CD4-positive, alpha-beta T cell treated with Interleukin-17A for 1 hour (primary cell): ENCODE data around the gene AGBL1.

ENCODE experiments used
- DNase-seq: peaks from one replicate; pipeline ENCODE4 v3.0.0-alpha.2; 2020

The AGBL1 gene

DNA sequence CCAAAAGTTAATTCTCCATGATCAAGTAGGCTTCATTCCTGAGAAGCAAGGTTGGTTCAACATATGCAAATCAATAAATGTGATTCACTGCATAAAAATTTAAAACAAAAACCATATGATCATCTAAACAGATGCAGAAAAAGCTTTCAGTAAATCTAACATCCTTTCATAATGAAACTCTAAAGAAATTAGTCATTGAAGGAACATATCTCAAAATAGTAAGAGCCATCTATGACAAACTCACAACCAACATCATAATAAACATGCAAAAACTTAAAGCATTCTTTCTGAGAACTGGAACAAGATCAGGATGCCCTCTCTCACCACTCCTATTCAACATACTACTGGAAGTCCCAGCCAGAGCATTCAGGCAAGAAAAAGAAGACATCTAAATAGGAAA lies 254.1 kb downstream of the AGBL1 start:
- DNase-seq: no peak

DNA sequence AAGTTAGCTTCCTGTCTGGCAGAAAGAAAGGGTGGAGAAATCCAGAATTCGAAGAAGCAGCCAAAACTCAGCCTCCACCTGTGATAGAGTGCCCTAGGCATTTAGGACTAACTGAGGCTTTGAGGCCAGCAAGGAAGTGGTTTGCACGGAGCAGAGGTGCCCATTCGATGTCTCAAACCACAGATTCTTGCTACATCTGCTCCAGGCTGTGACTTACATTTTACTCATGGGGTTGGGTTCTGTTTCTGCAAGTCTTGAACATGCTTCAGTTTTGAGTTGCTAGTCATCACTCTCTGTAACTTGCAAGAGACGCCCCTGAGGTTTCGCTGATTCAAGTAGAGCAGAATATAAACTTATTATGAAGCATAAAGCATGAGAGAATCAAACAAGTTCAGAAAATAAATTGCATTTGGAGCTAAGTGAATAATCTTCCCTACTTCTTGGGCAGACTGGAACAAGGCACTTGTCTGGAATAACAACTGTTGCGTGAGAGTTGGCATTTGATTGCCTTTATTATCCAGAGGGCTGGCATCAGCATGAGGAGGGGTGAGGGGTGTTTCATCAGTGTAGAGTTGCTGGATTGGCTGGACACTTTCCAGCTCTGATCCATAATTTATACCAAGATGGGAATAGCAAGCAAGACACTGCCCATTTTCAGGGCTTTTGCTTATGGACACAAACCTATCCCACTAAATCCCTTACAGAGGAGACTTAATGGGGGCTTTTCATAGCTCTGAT lies 256.5 kb downstream of the AGBL1 start:
- DNase-seq: no peak

DNA sequence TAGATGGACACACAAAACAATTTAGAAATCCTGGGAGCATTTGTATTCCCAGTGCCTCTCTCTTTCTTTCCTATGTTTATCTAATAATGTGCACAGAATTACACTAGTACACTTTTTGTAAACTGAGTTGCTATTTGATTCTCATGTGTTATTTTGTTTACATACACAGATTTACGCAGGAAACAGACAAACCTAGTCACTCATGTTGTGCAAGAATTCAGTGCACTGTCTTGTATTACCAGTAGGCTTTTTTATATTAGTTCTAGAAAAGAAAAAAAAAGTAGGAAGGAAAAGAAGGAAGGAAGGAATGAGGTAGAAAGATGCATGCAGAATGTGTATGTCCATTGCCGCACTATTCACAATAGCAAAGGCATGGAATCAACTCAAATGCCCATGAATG lies 257.4 kb downstream of the AGBL1 start:
- DNase-seq: no peak

DNA sequence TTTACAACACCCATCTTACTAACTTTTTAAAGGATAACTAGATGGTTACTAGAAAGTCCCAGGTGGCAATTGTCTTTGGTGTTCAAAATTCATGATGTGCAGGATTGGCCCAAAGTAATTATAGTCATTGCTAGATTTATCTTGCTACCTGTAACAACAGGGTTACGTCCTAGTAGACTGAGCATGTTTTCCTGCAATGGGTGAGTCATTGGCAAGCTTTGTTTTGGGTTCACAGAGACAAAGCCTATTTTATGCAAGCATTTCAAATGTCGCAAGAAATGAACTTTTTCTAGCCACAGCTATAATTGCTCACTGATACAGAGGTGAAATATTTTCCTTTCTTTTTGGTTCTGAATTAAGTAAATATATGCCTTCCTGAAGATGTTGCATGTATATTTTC lies 267.6 kb downstream of the AGBL1 start:
- DNase-seq: no peak

DNA sequence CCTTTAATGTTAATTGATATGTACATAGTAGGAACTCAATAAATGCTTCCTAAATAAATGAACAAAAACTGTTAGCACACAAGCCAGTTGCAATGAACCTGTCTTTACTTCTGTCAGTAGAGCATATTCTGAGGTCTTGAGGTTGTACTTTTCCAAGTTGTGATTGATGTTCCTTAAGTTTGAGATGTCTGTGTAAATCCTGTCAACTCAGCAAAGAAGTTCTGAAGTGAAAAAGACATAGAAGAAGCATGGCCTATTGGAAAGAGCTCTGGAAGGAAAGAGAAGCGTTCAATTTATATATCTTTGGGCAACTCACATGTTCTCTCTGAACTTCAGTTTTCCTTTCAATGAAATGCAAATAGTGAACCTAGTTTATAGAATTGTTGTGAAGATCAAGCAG lies 269.9 kb downstream of the AGBL1 start:
- DNase-seq: no peak

DNA sequence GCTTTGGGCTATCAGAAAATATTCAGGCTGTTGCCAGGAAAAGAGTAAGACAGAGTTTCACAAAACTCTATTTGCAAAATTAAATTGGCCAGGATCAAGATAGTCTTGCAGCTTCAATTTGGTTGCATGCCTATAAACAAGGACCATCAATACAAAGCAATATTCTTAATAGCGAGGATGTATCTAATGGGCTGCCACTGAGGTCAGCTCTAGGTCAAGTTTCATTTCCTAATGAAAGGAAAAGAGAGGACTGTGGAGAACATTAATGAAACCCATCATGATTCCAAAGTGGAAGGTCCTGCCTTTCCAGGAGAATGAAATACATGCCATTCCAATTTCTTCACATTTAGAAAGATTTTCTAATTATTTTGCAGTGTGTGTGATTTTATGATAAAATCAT lies 273.5 kb downstream of the AGBL1 start:
- DNase-seq: no peak

DNA sequence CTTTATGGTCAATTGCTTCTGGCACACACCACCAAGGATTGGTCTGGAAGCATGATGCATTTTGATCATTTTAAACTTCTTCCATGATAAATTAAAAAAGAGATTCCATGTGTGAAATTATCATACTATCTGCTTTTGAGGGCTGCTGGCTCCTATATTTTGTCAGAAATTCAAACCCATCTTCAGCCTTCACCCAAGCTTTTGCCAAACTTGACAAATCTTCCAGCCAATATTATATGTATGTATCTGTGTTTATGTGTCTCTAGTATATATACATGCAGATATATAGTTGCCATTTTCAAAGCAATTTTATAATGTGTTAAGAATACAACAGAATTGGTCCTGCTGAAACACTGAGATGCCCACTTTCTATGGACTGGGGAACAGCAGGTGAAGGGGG lies 275.7 kb downstream of the AGBL1 start:
- DNase-seq: no peak

DNA sequence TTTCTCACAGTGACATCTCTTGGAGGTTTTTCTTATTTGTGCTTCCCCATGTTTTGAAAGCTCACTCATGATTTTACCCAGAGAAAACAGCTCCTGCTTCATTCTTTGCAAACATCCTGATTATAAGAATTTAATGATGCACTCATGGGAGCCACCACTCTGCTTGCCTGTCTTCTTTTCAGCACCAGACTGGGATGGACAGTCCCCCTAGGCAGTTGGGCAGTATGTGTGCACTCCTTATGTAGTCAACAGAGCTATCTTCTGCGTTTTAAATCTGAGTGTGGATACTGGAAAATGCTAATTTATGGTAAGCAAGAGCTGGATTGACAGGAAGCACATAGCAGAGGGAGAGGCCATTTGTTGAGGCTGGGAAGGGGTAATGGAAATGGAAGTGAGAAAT lies 276.1 kb downstream of the AGBL1 start:
- DNase-seq: no peak

DNA sequence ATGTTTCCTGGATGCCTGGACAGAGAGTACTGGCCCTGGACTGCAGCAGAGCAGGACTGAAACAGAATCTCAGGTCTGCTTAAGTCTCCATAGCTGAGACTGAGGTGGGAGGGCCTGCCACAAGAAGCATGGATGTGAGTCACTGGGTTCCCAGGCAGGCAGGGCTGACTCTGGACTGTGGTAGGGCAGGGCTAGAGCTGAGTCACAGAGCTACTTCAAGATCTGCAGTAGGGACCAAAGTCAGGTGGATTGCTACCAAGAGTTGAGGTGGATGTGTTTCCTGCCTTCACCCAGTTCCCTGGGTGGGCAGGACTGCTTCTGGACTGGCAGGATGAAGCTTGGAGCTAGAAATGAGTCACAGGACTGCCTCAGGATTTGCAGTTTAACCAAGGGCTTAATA lies 282.9 kb downstream of the AGBL1 start:
- DNase-seq: no peak

DNA sequence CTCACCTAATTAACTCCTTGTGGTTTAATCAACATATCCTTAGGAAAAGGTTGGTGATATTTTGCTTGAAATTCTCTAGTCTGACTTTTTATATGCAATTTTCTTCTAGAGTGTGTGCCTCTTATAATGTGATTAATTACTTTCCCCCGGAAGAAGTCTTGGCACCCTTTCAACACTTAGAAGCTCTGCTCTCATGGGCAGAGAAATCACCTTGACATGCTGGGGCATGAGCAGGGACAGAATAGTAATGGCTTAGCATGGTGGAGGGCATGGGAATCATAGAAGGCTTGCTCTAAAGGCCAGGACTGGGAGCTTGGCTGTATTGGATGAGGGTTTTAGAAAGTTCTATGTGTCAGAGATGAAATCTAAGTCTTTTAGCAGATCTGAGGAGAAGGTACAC lies 293.5 kb downstream of the AGBL1 start:
- no peak for DNase-seq

DNA sequence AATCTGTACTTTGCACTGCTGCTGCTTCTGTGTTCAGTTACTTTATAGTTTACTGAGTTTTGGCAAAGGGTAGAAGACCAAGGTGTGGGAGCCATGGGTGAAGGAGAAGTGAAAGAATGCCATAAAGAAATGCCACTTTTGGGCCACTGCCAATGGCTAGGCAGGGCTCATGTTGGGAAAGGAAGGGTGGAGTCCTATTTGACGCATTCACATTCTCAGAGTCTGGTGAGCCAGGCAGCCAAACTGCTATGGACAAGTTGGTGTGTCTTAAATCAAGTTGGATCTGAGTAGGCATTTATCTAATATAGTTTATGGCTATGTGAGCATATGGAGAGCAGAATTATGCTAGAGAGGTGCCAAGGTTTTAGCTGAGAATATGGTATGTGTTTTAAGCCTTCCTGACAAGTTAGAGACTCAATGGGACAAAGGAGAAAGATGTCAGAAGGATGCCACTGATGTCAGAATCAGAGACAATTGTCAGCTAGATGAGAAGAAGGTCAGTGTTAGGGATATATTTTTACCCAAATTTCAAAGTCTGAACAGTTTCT lies 296.1 kb downstream of the AGBL1 start:
- DNase-seq: no peak

DNA sequence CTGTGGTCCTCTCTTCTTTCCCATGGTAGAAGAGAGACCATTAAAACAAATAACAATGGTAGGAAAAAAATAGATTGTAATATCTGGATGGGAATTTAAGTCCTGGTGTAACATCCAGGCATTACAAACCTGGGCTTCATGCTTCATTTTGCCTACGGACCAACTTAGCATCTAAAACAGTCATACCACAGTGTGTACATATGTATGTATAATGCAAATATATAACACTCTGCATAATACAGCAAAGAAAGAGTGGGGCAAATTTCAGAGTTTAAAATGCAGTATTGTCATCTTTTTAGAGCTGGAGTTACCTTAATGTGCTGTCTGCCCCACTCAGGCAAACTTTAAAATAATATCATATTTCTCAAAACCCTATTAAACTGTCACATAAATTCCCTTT lies 298.2 kb downstream of the AGBL1 start:
- DNase-seq: no peak

DNA sequence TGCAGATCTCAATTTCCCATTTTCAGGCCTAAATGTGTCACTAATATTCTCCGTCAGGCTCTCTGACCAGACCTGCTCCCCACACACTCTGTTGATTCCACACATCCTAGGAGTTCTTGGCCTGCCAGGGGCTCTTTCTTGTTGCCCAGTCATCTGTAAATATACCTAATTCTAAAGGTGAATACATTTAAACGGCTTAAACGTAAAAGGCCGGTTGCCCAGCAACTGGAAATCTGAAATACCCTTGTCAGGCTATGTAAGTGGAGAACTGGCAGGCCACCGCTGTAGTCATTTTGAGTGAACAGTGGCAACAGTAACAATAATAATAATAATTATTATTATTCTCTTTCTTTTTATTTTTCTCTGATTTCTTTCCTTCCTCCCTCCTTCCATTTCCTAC lies 302.7 kb downstream of the AGBL1 start:
- no peak for DNase-seq

DNA sequence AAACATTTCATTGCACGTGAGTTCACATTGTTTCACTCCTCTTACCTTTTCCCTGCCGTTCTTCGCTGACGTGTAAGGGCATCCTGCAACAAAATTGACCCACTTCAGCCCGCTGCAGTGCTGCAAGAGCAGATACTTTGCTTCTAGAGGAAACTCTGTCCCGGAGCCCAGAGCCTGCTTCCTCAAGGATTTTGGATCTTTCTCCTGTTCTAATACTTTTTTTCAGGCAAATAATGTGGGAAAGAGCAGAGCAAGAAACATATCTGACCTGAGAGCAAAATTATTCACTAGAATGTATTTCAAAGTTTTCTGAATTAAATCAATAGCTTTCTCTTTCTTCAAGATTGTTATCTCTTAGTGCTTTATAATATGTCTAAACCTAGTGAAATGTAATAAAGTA lies 303.9 kb downstream of the AGBL1 start:
- no peak for DNase-seq

DNA sequence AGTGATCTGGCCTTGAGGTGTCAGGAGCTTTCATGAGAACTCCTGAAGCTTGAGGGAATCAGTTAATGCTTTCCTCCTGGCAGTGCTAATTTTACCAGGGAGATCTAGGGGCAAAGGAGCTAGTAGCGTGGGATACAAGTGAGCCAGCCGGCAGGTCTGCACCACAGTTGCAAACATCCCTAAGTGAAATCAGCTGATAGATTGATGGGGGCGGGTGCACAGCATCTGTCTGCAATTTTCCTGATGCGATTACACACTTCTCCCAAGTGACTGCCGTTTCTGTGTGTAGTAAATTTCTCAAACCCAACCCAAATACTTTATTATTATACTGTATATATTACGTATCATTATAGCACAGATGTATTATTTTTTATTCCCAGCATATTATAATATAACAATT lies 304.5 kb downstream of the AGBL1 start:
- no peak for DNase-seq

DNA sequence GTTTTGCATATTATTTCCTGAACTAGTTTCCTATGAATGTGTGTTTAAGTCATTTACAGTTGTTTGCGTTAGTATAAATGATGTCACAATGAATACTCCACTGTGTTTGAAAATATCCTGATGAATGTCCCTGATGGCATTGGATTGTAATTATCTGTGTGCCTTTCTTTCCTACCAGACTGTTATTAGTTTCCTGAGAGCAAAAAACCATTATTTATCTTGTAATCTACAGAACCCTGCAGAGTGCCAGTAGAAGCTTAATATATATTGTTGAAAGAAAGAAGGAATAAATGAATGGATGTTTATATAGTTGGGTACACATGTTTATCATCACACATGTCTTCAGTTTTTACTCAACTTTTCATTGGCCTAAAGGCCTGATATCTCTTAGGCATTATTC lies 312.6 kb downstream of the AGBL1 start:
- DNase-seq: no peak

DNA sequence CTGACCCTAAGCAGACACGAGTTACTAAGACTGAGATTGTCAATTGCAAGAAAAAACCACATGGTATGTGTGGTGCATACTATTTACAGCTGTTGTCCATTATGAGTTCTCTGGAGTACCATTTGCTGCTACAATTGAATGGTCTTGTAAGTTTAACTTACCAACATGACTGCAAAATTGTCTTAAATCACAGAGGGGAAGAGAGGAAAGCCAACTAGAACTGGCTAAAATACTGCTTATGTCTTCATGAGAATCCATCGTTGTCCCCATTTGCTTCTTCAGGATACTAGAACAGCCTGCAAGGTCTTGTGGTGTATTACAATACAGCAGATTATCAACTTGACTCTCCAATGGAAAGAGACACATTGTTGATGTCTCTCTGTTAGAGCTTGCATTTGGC lies 313.2 kb downstream of the AGBL1 start:
- no peak for DNase-seq

DNA sequence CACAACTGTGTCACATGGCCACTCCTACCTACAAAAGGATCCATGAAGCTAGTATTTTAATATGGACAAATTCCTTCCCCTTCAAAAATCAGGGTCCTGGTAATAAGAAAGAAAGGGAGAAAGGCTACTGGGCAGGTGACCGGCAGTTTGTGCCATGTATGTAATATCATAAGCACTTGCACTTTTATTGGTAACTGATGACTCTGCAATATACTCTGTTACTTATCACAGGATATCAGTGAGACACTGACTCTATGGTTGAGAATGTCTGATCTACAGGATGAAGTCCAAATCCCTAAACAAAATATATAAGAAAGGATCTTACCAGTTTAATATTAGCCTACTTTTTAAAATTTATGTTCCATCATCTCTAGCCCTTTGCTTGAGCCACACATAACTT lies 315.2 kb downstream of the AGBL1 start:
- DNase-seq: no peak

DNA sequence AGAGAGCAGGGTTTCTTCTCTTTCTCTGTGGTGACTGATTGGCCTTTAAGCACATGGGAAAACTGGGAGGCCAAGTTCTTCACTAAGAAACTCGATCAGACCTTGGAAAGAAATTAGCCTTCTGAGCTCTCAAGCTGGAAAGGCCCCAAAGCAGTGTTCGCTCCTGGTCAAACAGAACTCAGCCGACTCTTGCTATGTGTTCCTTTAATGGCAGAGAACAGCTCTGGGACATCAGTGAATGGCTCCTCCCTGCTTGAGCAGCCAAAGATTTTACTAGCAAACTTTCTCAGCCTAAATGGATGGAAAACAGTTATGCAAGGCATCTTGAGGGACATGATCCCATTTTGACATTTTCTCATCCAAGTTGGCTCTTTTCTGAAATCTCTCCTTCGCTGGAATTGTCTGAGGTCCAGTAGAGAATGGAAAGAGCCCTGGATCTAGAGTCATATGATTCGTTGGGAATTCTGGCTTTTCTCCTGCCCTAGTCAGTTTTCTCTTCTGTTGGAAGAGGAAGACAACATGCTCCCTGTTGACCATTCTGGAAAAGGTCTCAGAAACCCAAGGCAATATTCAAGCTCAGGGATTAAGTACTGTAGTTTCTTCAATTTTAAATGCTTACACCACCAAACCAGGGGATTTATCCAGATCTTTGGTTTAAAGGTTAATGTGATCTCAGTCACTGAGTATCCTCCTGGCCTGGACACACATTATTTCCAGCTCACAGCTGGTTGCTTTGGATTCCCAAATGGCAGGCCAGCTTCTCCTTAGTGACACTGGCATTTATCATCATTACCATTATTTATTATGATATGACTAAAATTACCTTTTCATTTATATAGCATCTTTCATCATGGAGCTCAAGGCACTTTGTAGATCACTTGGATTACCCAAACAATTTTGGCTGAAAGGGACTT lies 319.6 kb downstream of the AGBL1 start:
- DNase-seq: no peak

DNA sequence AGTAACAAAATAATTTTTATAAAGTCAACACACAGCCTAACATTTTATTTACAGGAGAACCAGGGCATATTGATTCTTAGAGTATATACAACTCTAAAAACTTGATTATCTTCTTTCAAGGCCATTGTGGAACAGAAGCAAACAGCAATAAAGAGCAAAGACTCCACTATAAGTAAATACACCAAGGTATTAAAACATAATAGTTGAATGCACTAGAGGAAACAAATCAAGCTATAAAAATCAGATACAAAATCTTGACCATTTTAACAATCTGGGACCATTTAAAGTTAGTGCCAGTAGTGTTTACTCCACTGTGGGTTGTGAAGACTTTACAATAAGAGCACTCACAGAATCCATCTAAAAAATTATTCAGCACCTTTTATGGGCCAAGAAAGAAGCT lies 323.6 kb downstream of the AGBL1 start:
- no peak for DNase-seq

DNA sequence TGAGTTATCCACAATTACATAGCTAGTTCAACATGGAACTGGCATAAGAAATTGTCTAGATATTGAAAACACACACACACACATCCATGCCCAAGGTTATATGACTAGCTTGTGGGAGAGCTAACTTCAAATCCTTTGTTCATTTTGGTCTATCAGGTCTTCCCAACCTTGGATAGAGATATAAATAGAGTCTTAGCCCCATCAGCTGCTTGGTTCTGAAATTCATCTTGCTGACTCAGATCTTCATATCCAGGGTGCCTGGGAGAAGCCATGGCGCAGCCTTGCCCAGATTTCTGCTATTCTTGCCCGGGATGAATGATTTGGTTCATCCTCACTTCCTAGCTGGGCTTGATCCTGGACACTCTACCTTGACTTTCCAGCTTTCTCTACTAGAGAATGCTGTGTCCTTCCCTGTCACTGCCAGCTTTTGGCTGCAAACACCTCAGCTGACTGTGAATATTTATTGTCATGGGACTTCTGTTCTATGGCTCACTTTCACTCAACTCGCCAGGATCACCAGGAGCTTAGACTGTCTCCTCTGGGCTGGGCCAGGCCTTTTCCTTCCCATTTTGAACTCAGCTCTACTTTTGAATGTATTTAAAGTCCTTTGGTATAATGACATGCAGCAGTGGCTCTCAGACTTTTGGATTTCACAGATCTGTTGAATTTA lies 324.4 kb downstream of the AGBL1 start:
- DNase-seq: no peak

DNA sequence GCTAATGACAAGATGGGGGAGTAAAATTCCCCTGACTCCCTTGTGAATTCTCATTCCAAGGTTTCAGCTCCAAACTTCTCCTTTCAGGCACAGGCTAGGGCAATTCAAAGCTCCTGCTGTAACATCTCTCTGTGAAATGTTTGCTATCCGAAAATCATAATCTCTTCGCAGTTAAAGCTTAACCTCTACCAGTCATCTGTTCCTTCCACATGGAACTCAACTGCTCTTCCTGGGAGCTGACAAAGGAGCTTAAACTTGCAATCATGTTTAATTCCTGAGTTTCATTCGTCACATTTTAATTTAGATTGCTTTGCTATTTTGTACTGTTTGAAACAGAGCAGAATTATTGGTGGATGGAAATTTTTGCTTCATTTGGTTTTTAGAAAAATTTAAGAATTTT lies 328.6 kb downstream of the AGBL1 start:
- DNase-seq: no peak

DNA sequence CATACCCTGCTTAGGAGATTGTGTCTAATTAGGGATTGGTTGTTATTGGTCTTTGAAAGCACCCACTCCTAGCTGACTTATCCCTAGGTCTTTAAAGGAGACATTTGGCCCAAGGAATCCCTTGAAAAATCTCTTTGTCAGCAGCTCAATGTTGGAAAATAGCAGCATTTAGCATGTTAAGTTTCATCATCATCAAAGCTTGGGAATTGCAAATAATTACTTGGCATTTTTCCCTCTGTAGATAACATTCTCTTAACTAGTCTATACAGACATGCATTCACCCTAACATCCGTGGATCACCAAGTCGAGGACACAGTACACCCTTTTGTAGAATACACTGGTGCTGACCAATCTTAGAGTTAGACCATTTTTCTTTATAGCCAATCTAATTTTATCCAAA lies 332.2 kb downstream of the AGBL1 start:
- no peak for DNase-seq

DNA sequence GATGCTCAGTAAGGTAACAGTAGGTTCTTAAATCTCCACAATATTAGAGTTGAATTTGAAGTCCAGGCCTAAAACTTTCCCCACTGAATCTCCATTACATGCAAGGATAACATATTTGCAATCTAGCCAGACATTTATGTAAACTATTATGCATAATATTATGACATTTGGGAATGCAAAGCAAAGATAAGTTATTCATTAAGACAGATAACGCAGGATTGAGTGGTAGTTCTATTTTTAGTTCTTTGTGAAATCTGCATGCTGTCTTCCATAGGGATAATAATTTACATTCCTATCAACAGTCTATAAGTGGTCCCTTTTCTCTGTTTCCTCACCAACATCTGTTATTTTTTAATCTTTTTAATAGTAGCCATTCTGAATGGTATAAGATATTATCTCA lies 333.5 kb downstream of the AGBL1 start:
- no peak for DNase-seq
